Measurements from ENCODE around the gene GXYLT2.
"Not testable (repeated sequence)": the region's sequence is repeated elsewhere in the genome, so short reads cannot be mapped to it uniquely, and the experiment has no call there.

GXYLT2 gene

GRCh38 chr3:72974956-72975355, 87.1 kb downstream of the GXYLT2 start:
- no peak for DNase-seq (ENCODE audit: low spot score)

- DNase-seq (ENCODE audit: low spot score), result no peak
These were observed 88.5 kb downstream of the GXYLT2 start for GRCh38 chr3:72976281-72976741.

- no peak for DNase-seq (ENCODE audit: low spot score)
These were observed 89.4 kb downstream of the GXYLT2 start for GRCh38 chr3:72977060-72977808.

GRCh38 chr3:72982609-72983366, 94.9 kb downstream of the GXYLT2 start:
- no peak for DNase-seq (ENCODE audit: low spot score)

- no peak for DNase-seq (ENCODE audit: low spot score)
These were observed 97.7 kb downstream of the GXYLT2 start for GRCh38 chr3:72985576-72985975.

- DNase-seq (ENCODE audit: low spot score), result no peak
These were observed 103.0 kb downstream of the GXYLT2 start for GRCh38 chr3:72990701-72991395.

- DNase-seq (ENCODE audit: low spot score), result peak; percentile 14
These were observed 103.7 kb downstream of the GXYLT2 start for GRCh38 chr3:72991522-72991921.

GRCh38 chr3:72993391-72993790, 105.5 kb downstream of the GXYLT2 start:
- DNase-seq (ENCODE audit: low spot score), result no peak

- no peak for DNase-seq (ENCODE audit: low spot score)
These were observed 107.5 kb downstream of the GXYLT2 start for GRCh38 chr3:72995337-72995736.

GRCh38 chr3:72996121-72996472, 108.3 kb downstream of the GXYLT2 start:
- no peak for DNase-seq (ENCODE audit: low spot score)

- DNase-seq (ENCODE audit: low spot score), result peak; percentile 92
These were observed 108.9 kb downstream of the GXYLT2 start, which contains the start of gene PPP4R2 for GRCh38 chr3:72996473-72997333. Gene PPP4R2, plus strand, starts transcription at chr3:72996811. Its CDS starts 227 bp downstream, at chr3:72997038.

GRCh38 chr3:72997421-72997961, 109.6 kb downstream of the GXYLT2 start:
- peak; percentile 58 for DNase-seq (ENCODE audit: low spot score)

- DNase-seq (ENCODE audit: low spot score), result no peak
These were observed 110.6 kb downstream of the GXYLT2 start for GRCh38 chr3:72998466-72998865.

GRCh38 chr3:72999951-73000350, 112.1 kb downstream of the GXYLT2 start:
- DNase-seq (ENCODE audit: low spot score), result no peak

- not testable (repeated sequence) for DNase-seq (ENCODE audit: low spot score)
These were observed 115.2 kb downstream of the GXYLT2 start for GRCh38 chr3:73003050-73003449.

- no peak for DNase-seq (ENCODE audit: low spot score)
These were observed 116.5 kb downstream of the GXYLT2 start for GRCh38 chr3:73004316-73004715.

GRCh38 chr3:73007992-73008712, 120.3 kb downstream of the GXYLT2 start:
- no peak for DNase-seq (ENCODE audit: low spot score)

- DNase-seq (ENCODE audit: low spot score), result no peak
These were observed 121.2 kb downstream of the GXYLT2 start for GRCh38 chr3:73009008-73009407.

GRCh38 chr3:73009750-73010149, 121.9 kb downstream of the GXYLT2 start:
- no peak for DNase-seq (ENCODE audit: low spot score)

GRCh38 chr3:73010158-73010557, 122.3 kb downstream of the GXYLT2 start:
- no peak for DNase-seq (ENCODE audit: low spot score)

- no peak for DNase-seq (ENCODE audit: low spot score)
These were observed 130.5 kb downstream of the GXYLT2 start for GRCh38 chr3:73018298-73018697.
